ENCODE results near the gene CGNL1.

Gene CGNL1

DNA sequence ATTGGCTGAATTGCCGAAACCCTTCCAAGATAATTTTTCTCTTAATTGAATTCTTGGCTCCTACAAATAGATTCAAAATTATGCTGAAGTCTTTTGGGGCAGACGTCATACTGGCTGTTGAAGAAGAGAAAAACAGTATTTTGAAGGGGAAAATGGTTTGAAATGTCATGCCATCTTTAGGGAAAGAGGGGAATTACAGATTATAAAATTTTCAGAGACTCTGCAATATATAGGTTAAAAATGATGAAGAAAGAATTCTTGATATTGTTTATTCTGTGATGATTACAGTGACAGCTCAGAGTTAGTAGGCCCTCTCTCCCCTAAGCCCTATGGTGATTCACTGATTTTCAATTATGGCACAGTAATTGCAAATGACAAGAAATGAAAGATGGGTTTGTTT, 86.1 kb downstream of the CGNL1 start:
- no peak for DNase-seq

- DNase-seq, result no peak
Observed at GRCh38 chr15:57463360-57463759, 87.1 kb downstream of the CGNL1 start.

- DNase-seq, result no peak
Observed at GRCh38 chr15:57464480-57464879, 88.2 kb downstream of the CGNL1 start.

DNA sequence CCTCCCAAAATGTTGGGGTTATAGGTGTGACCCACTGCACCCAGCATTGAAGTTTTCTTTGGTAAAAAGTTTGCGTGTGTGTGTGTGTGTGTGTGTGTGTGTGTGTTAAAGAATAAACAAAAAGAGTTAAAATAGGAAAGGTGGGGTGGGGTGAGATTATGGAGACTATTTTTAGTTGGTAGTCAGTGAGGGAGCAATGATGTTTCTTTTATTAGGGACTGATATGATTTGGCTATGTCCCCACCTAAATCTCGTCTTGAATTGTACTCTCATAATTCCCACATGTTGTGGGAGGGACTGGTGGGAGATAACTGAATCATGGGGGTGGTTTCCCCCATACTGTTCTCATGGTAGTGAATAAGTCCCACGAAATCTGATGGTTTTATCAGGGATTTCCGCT, 92.2 kb downstream of the CGNL1 start:
- DNase-seq, result no peak

DNA sequence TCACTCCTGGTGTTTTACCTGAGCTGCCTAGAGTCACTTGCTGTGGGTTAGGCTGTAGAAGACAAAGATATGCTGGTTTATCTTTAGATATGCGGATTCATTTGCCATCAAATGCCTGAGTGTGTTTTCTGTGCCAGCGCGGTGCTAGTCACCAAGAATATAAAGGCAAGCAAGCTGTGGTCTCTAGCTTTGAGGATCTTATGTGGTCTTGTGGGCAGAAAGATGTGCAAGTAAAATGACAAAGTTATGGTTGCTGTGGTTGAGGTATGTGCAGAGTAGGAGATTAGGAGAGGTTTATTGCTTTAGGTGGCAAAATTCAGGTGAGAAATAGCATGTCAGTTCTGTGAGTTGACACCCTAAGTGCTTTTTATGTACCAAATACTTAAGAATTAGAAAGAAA, 94.2 kb downstream of the CGNL1 start:
- no peak for DNase-seq

- no peak for DNase-seq
Observed at GRCh38 chr15:57472861-57473260, 96.6 kb downstream of the CGNL1 start.

GRCh38 chr15:57476533-57476975, 100.2 kb downstream of the CGNL1 start:
- no peak for DNase-seq

DNA sequence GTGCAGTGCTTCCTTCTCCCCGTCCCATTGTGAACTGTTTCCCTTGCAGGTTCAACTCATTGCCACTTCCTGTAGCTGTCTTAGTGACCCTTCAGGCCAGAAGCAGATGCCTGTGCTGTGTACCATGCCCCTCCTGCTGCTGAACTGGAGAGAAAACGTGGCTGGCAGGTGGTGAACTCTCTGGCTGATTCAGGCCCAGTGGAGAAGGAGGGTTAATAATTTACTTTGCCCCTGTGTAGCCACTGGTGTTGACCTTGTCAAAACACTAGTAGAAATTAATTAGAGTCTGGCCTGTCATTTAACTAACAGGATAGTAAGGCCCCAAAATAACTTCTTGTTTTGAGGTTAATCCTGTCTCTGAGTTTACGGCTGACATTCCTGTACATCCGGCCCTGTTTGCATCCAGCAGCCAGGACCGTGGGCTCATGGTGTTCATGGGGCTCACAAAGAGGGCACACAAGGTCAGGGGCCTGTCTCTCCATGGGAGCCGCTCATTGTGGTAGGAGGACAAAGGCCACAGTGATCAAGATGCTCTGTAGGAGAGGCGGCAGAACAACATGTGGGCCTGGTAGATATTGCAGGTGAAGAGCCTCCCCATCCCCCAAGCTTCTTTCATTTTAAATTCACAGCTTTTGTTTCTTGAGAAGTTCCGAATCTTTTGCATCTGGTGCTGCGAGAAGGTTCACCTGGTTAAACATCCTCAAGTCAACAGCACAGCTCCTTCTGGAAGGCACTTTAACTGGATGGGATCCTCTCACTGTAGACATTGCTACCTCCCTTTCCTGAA, 101.6 kb downstream of the CGNL1 start:
- no peak for DNase-seq

DNA sequence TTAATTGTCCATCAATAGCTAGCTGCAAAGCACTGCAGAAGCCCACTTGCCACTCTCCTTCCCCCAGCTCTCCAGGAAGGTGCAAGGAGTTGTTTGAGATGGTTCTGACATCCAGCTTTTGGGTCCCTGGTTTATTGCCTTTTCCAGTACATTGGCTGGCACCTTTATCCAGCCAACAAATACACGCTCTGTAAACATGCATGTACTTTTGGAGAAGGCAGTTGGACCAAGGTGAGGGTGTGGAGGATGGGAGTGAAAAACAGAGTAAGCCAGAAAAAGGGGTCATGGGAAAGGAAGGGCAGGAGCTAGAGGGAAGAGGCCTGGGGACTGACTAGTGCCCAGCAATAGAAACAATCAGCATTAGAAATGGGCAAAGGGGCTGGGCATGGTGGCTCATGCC, 102.7 kb downstream of the CGNL1 start:
- no peak for DNase-seq

DNA sequence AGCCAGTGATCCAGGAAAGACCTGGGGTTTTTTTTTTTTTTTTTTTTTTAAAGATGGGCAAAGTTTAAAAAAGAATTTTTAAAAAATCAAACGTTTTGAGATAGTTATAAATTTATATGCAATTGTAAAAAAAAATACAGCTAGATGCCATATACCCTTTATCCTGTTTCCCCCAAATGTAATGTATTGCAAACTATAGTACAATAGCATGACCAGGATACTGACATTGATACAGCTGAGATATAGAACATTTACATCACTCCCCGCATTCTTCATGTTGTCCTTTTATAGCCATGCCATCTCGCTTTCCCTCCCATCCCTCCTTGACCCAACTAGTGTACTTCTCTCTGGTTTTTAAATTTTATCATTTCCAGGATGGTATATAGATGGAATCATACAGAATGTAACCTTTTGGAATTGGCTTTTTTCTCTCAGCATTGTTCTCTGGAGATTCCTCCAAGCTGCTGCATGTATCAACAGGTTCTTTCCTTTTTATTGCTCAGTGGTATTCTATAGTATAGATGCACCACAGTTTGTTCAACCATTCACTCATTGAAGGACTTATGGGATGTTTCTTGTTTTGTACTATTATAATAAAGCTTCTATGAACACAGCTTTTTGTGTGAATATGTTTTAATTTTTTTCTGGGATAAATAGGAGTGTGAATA, 104.9 kb downstream of the CGNL1 start:
- no peak for DNase-seq

GRCh38 chr15:57485869-57486268, 109.6 kb downstream of the CGNL1 start:
- no peak for DNase-seq

DNA sequence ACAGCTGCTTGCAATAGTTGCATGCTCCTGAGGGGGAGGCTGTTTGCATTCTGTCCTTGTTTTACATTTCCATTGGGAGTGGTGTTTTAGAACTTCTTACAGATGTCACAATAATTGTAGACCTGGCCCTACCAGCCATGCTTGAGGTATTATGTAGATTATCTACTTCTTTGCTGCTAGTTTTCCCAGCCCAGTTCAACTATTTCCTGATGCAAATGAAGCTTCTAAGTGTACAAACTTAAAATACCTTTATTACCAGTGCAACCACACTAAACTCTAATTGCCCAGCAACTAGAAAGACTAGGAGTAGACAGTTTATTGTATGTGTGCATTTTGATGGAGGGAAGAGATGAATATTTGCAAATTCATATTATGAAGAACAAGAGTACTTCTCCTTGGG, 110.5 kb downstream of the CGNL1 start:
- no peak for DNase-seq

GRCh38 chr15:57489122-57489521, 112.8 kb downstream of the CGNL1 start:
- no peak for DNase-seq

DNA sequence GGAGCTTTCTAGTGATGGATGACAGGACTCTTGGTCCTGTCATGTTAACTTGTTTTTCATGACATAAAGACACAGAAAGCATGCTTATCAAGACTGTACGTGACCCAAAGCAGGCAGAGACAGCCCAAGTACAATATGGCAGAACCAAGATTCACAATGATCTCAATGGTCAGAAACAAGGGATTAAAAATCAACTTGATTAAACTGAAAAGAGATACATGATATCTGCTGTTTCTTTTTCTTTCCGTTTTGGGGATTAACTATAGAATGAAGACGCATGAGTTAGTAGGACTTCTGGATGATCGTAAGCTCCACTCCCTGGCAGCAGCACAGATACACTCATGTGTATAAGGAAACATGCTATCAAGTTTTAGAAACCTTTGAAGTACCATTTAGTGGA, 117.0 kb downstream of the CGNL1 start:
- no peak for DNase-seq

GRCh38 chr15:57494581-57494980, 118.3 kb downstream of the CGNL1 start:
- no peak for DNase-seq

- no peak for DNase-seq
Observed at GRCh38 chr15:57495041-57495440, 118.7 kb downstream of the CGNL1 start.

- DNase-seq, result no peak
Observed at GRCh38 chr15:57495554-57496165, 119.4 kb downstream of the CGNL1 start.

- DNase-seq, result no peak
Observed at GRCh38 chr15:57496594-57496945, 120.3 kb downstream of the CGNL1 start.

GRCh38 chr15:57496946-57497869, 120.9 kb downstream of the CGNL1 start:
- DNase-seq, result no peak

DNA sequence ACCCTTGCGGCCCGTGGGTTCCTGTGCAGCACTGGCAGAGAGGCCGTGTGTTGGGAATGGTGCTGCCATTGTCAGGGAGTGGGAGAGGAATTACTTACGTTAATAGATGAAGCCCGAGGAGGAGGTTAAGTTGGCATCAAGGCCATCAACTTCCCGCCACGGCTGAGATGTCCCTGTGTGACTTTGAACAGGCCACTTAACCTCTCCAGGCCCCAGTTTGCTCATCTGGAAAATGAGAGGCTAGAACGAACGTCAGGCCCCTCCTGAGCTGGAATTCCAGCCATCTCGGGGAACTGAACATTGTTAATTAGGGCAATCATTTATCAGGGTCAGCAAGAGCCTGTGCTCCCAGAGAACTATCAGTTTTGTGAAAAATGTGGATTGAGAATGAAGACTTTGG, 124.0 kb downstream of the CGNL1 start:
- DNase-seq, result no peak

- no peak for DNase-seq
Observed at GRCh38 chr15:57500979-57501576, 124.8 kb downstream of the CGNL1 start.

DNA sequence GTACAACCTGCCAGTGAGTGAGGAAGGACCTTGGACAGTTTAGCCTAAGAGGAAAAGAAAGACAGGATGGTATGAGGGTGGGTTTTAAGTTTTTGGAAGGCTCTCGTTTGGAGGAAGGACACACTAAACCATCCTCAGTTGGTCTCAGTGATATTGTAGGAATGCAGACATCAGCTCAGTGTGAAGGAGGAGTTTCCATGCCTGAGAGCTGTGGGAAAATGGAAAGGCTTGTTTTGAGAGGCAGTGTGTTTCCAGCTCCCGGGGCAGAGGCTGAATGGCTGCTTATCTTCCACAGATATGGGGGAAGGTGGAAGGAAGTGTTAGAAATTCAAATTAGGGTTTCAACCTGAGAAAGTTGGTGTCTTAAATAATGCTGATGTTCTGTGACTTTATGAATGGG, 125.8 kb downstream of the CGNL1 start:
- DNase-seq, result no peak
